Measurements from ENCODE around the gene DDIT4.
"Not testable (repeated sequence)": the region's sequence is repeated elsewhere in the genome, so short reads cannot be mapped to it uniquely, and the experiment has no call there.

The DDIT4 gene

DNA sequence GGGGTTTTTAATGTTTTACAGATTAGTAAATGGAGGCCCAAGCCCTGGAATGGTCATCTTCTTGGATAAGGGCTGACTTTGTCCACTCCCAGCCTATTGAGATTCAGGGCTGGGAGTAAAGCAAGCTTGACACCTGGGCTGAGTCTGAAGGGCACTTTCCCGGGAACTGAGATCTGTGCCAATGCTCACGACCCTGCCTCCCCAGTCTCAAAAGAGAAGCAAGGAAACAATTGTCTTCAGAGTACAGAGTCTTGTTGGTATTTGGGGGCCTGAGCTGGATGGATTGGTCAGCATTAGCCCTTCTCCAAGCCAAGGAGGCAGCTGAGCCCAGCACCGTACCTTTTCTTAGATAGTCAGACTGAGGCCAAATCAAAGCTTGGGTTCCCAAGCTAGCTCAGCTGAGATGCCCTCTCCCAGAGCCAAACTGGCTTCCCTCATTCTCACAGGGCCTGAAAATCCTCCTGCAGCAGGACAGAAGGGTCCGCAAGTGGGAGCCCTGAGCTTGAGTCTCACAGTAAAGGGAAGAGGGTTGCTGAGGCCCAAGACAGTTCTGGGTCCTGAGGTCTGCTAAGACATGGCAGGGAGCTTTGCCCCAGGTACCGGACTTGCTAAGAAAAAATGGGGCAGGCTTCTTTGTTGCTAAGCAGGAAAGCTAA is 3.7 kb downstream of the DDIT4 start:
- Histone ChIP-seq H3K4me3 (ENCODE audit: low read length) (no peak overlapping the region), H3K27me3 (ENCODE audit: insufficient read depth, low read length) (no peaks in the 10 kb centered on the region), H3K4me1 (ENCODE audit: insufficient read depth, low read length) (peaks cover 41% of the 10 kb centered on the region), H3K9me3 (ENCODE audit: low read length) (no peaks in the 10 kb centered on the region), H2AFZ (ENCODE audit: low read depth, low read length) (no peak overlapping the region), H3K36me3 (ENCODE audit: insufficient read depth, low read length) (peaks cover 15% of the 10 kb centered on the region)

DNA sequence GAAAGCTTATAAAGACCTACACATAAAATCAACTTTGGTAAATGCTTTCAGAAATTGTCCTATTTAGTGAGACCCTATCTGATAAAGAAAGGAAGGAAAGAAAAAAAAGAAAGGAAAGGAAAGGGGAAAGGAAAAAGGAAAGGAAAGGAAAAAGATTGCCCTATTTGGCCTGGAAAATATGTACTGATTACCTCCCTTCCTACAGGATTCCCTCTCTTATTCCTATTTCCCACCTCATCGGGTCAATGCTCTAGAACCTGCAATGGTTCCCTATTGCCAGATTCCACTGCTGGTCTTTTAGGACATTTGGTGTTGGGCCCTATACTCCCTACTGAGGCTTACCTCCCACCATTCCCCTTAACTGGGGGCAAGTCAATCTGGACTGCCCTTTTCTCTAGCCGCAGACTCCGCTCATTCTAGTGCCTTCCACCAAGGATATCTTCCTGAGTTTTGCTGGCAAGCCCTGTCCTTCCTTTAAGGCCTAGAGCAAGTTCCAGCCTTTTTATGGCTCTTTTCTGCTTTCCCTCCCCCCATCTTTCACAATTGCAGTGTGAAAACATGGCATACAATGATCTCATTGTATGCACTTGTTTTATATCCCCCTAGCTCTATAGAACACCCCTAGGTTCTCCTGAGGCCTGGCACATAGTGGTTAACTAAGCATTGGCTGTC is 4.4 kb downstream of the DDIT4 start:
- Histone ChIP-seq H3K27me3 (ENCODE audit: insufficient read depth, low read length) (no peaks in the 10 kb centered on the region), H3K9me3 (ENCODE audit: low read length) (no peaks in the 10 kb centered on the region), H3K4me3 (ENCODE audit: low read length) (no peak overlapping the region), H2AFZ (ENCODE audit: low read depth, low read length) (no peak overlapping the region), H3K36me3 (ENCODE audit: insufficient read depth, low read length) (peaks cover 15% of the 10 kb centered on the region), H3K4me1 (ENCODE audit: insufficient read depth, low read length) (peaks cover 38% of the 10 kb centered on the region)

GRCh38 chr10:72278668-72279393 is 5.1 kb downstream of the DDIT4 start:
- H2AFZ ChIP-seq (ENCODE audit: low read depth, low read length): no peak overlapping the region
- no peak overlapping the region for H3K4me3 ChIP-seq (ENCODE audit: low read length)
- no peaks in the 10 kb centered on the region for H3K27me3 ChIP-seq (ENCODE audit: insufficient read depth, low read length)
- peaks cover 15% of the 10 kb centered on the region for H3K36me3 ChIP-seq (ENCODE audit: insufficient read depth, low read length)
- H3K9me3 ChIP-seq (ENCODE audit: low read length): no peaks in the 10 kb centered on the region
- peaks cover 38% of the 10 kb centered on the region for H3K4me1 ChIP-seq (ENCODE audit: insufficient read depth, low read length)

- H3K4me3 ChIP-seq (ENCODE audit: low read length); H3K27me3 ChIP-seq (ENCODE audit: insufficient read depth, low read length); H2AFZ ChIP-seq (ENCODE audit: low read depth, low read length); H3K9me3 ChIP-seq (ENCODE audit: low read length): not testable (repeated sequence)
- peaks cover 15% of the 10 kb centered on the region for H3K36me3 ChIP-seq (ENCODE audit: insufficient read depth, low read length)
- H3K4me1 ChIP-seq (ENCODE audit: insufficient read depth, low read length): peaks cover 35% of the 10 kb centered on the region
These were observed 5.9 kb downstream of the DDIT4 start for GRCh38 chr10:72279587-72279986.

DNA sequence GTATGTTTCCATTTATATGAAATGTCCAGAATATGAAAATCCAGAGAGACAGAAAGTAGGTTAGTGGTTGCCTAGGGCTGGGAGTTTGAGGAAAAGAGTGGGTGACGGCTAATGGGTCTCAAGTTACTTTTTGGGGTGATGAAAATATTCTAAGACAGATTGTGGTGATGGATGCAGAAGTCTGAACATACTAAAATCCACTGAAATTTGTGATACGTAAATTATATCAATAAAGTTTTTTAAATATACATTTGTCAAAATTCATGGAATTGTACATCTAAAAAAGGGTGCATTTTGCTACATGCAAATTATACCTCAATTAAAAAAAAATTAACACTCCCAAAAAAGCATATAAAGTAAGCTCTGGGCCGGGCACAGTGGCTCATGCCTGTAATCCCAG is 9.4 kb downstream of the DDIT4 start:
- Histone ChIP-seq H3K4me1 (ENCODE audit: insufficient read depth, low read length) (peaks cover 8% of the 10 kb centered on the region), H3K9me3 (ENCODE audit: low read length) (no peaks in the 10 kb centered on the region), H3K36me3 (ENCODE audit: insufficient read depth, low read length) (no peaks in the 10 kb centered on the region), H2AFZ (ENCODE audit: low read depth, low read length) (no peak overlapping the region), H3K4me3 (ENCODE audit: low read length) (no peak overlapping the region), H3K27me3 (ENCODE audit: insufficient read depth, low read length) (no peaks in the 10 kb centered on the region)

DNA sequence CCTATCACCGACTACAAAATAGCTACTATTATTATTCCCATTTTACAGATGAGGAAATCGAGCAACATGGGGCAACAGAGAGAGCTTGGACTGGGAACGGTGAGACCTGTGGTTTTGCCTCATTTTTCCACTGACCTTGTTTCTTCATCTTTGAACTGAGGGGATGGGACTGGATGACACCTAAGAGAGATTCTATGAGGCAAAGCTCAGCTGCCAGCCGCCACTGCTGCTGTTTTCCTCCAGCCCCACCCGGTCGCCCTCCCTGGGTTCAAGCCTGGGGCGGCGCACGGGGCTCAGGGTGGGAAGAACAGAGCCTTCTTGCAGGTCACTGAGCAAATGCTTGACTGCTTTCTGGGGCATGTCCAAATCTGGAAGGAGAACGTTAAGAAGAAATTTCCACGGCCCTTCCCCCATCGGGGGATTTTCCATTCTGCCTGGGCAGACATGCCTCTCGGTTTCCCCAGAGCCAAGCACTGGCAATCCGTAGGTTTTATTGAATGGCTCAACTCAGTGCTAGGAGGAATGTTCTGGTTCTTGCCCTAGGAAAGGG is 12.3 kb downstream of the DDIT4 start:
- H3K4me1 ChIP-seq (ENCODE audit: insufficient read depth, low read length): peaks cover 4% of the 10 kb centered on the region
- H3K4me3 ChIP-seq (ENCODE audit: low read length): no peak overlapping the region
- no peak overlapping the region for H2AFZ ChIP-seq (ENCODE audit: low read depth, low read length)
- H3K9me3 ChIP-seq (ENCODE audit: low read length): no peaks in the 10 kb centered on the region
- no peaks in the 10 kb centered on the region for H3K27me3 ChIP-seq (ENCODE audit: insufficient read depth, low read length)
- H3K36me3 ChIP-seq (ENCODE audit: insufficient read depth, low read length): no peaks in the 10 kb centered on the region

- Histone ChIP-seq H2AFZ (ENCODE audit: low read depth, low read length) (no peak overlapping the region), H3K4me1 (ENCODE audit: insufficient read depth, low read length) (peaks cover 4% of the 10 kb centered on the region), H3K4me3 (ENCODE audit: low read length) (no peak overlapping the region), H3K27me3 (ENCODE audit: insufficient read depth, low read length) (no peaks in the 10 kb centered on the region), H3K36me3 (ENCODE audit: insufficient read depth, low read length) (no peaks in the 10 kb centered on the region), H3K9me3 (ENCODE audit: low read length) (no peaks in the 10 kb centered on the region)
These were observed 17.4 kb downstream of the DDIT4 start for GRCh38 chr10:72291019-72291532.

DNA sequence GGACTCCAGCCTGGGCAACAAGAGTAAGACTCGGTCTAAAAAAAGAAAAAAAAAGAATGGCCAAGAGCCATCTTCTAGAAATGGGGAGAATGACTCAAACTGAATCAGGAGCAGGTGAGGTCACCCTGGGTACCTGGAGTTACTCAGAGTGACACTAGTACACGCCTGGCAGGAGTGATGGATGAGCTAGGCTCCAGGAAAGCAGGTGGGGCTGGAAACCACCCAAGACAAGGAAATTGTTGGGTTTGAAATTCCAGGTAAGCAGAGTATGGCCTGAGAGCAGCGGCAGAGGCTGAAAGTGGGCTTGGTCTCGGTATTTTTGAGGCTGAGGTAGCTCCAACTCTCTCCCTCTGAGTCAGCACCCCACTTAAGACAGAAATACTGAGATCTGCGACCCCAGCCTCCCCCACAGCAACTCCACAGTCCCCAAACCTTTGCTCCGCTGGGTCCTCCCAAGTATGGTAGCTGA is 18.5 kb downstream of the DDIT4 start:
- H2AFZ ChIP-seq (ENCODE audit: low read depth, low read length): no peak overlapping the region
- H3K27me3 ChIP-seq (ENCODE audit: insufficient read depth, low read length): no peaks in the 10 kb centered on the region
- H3K36me3 ChIP-seq (ENCODE audit: insufficient read depth, low read length): no peaks in the 10 kb centered on the region
- H3K9me3 ChIP-seq (ENCODE audit: low read length): no peaks in the 10 kb centered on the region
- no peak overlapping the region for H3K4me3 ChIP-seq (ENCODE audit: low read length)
- H3K4me1 ChIP-seq (ENCODE audit: insufficient read depth, low read length): peaks cover 3% of the 10 kb centered on the region

- no peak overlapping the region for H3K4me3 ChIP-seq (ENCODE audit: low read length)
- no peak overlapping the region for H2AFZ ChIP-seq (ENCODE audit: low read depth, low read length)
- H3K27me3 ChIP-seq (ENCODE audit: insufficient read depth, low read length): no peaks in the 10 kb centered on the region
- H3K36me3 ChIP-seq (ENCODE audit: insufficient read depth, low read length): no peaks in the 10 kb centered on the region
- peaks cover 15% of the 10 kb centered on the region for H3K4me1 ChIP-seq (ENCODE audit: insufficient read depth, low read length)
- H3K9me3 ChIP-seq (ENCODE audit: low read length): no peaks in the 10 kb centered on the region
These were observed 21.7 kb downstream of the DDIT4 start for GRCh38 chr10:72295330-72295910.

GRCh38 chr10:72296829-72297280 is 23.1 kb downstream of the DDIT4 start:
- H3K4me1 ChIP-seq (ENCODE audit: insufficient read depth, low read length): peaks cover 15% of the 10 kb centered on the region
- not testable (repeated sequence) for H3K27me3 ChIP-seq (ENCODE audit: insufficient read depth, low read length); H3K36me3 ChIP-seq (ENCODE audit: insufficient read depth, low read length); H3K9me3 ChIP-seq (ENCODE audit: low read length); H2AFZ ChIP-seq (ENCODE audit: low read depth, low read length); H3K4me3 ChIP-seq (ENCODE audit: low read length)

DNA sequence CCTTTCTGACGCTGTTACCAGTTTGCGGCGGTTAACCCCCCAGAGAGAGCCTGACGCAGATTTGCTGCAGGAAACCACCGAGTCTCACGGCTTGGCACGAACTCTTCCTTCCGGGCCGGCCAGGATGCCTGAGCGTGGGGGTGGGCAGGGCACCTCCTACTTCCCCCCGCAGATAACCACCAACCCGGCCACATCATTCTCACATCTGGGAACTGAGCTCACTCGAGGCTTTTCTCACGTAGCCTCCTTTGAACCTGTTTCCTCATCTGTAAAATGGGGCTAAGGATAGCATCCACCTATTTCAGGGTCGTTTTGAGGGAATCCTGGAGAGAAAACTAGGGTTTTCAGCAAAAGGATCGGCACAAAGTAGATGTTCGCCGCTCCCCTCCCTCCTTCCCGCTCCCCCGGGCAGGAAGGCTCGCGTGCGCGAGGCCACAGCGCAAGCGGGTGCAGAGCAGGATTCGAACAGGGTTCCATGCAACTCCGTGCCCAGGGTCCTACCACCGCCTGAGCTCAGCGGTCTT is 23.6 kb downstream of the DDIT4 start:
- H3K4me1 ChIP-seq (ENCODE audit: insufficient read depth, low read length): peaks cover 15% of the 10 kb centered on the region
- no peak overlapping the region for H2AFZ ChIP-seq (ENCODE audit: low read depth, low read length)
- no peaks in the 10 kb centered on the region for H3K36me3 ChIP-seq (ENCODE audit: insufficient read depth, low read length)
- no peaks in the 10 kb centered on the region for H3K9me3 ChIP-seq (ENCODE audit: low read length)
- H3K27me3 ChIP-seq (ENCODE audit: insufficient read depth, low read length): no peaks in the 10 kb centered on the region
- H3K4me3 ChIP-seq (ENCODE audit: low read length): peak overlapping the region; percentile 36

GRCh38 chr10:72297805-72298591 is 24.3 kb downstream of the DDIT4 start:
- Histone ChIP-seq H3K4me3 (ENCODE audit: low read length) (peak overlapping the region; percentile 36), H3K36me3 (ENCODE audit: insufficient read depth, low read length) (no peaks in the 10 kb centered on the region), H2AFZ (ENCODE audit: low read depth, low read length) (no peak overlapping the region), H3K27me3 (ENCODE audit: insufficient read depth, low read length) (no peaks in the 10 kb centered on the region), H3K9me3 (ENCODE audit: low read length) (no peaks in the 10 kb centered on the region), H3K4me1 (ENCODE audit: insufficient read depth, low read length) (peaks cover 15% of the 10 kb centered on the region)

All from neuron (in vitro differentiated cells).